ENCODE results near the gene MEG3. TPM values are rescaled to one million over a fixed set of nuclear protein-coding genes. Genes with fewer than 3 reads are reported as not detected.
"Not testable (repeated sequence)": the region's sequence is repeated elsewhere in the genome, so short reads cannot be mapped to it uniquely, and the experiment has no call there.

Gene MEG3
- total RNA-seq, 4 donors from 2014 or later, result 34.1 to 265 (median 119) TPM

DNA sequence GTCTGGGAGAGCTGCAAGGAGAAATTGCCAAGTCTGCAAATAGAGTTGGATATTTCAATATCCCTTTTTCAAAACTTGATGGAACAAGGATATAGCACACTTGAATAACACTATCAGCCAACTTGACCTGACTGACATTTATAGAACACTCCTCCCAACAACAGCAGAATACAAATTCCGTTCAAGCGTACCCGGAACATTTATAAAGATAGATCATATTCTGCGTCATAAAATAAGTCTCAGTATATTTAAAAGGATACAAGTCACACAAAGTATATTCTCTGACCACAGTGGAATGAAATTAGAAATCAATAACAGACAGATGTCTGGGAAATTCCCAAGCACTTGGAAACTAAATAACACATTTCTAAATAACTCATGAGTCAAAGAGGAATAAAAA lies 29.0 kb upstream of the MEG3 start:
- intact Hi-C loops (cut with DNase I; ENCODE audit: low total_unique reads), result no loop called here

GRCh38 chr14:100800041-100800440 lies 25.9 kb upstream of the MEG3 start:
- Histone ChIP-seq H3K9me3 (no peaks in the 10 kb centered on the region), H3K4me3 (no peak overlapping the region), H3K36me3 (no peaks in the 10 kb centered on the region), H3K4me1 (no peaks in the 10 kb centered on the region), H3K27me3 (no peaks in the 10 kb centered on the region), H3K27ac (no peak overlapping the region)
- DNase-seq, result no peak
- intact Hi-C loops (cut with DNase I; ENCODE audit: low total_unique reads), result no loop called here
- no peak for TF ChIP-seq POLR2A (IDR thresholded peaks at IDR 0.05)
- no peak for TF ChIP-seq CTCF (IDR thresholded peaks at IDR 0.05)

More for the DNA sequence above, 29.0 kb upstream of the MEG3 start:
- TF ChIP-seq CTCF (IDR thresholded peaks at IDR 0.05) (no peak), POLR2A (IDR thresholded peaks at IDR 0.05) (no peak)
- no peaks in the 10 kb centered on the region for H3K4me1 ChIP-seq
- DNase-seq, result no peak
- no peak overlapping the region for H3K4me3 ChIP-seq
- no peaks in the 10 kb centered on the region for H3K27me3 ChIP-seq
- no peaks in the 10 kb centered on the region for H3K36me3 ChIP-seq
- H3K9me3 ChIP-seq, result no peaks in the 10 kb centered on the region
- no peak overlapping the region for H3K27ac ChIP-seq

GRCh38 chr14:100801433-100801832 lies 24.5 kb upstream of the MEG3 start:
- H3K4me3 ChIP-seq; H3K27ac ChIP-seq; DNase-seq; intact Hi-C loops (cut with DNase I; ENCODE audit: low total_unique reads); H3K27me3 ChIP-seq; H3K4me1 ChIP-seq; H3K9me3 ChIP-seq; H3K36me3 ChIP-seq: not testable (repeated sequence)

GRCh38 chr14:100802179-100802578 lies 23.7 kb upstream of the MEG3 start:
- DNase-seq, result no peak
- intact Hi-C loops (cut with DNase I; ENCODE audit: low total_unique reads), result no loop called here
- H3K27me3 ChIP-seq, result no peaks in the 10 kb centered on the region
- H3K27ac ChIP-seq, result no peak overlapping the region
- H3K9me3 ChIP-seq, result no peaks in the 10 kb centered on the region
- no peak for TF ChIP-seq CTCF (IDR thresholded peaks at IDR 0.05)
- no peak for TF ChIP-seq POLR2A (IDR thresholded peaks at IDR 0.05)
- H3K4me1 ChIP-seq, result no peaks in the 10 kb centered on the region
- H3K4me3 ChIP-seq, result no peak overlapping the region
- H3K36me3 ChIP-seq, result no peaks in the 10 kb centered on the region

DNA sequence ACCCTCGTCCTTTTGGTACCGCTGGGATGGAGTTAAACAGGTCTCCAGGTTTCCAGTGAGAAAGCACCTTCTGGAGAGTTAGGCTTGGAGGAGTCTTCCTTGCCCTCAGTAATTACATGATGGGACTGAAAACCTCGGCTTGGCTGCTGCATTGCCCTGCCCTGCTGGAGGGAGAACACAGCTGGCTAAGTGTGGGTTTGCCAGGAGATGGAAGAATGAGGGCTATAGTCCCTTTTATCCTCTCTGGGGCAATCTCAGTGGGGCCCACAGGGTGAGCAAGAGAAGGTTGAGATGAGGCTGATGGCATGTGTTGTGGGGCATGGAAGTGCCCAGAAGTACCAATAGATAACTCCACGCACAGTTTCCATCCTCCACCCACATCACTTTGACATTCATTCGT lies 23.2 kb upstream of the MEG3 start:
- TF ChIP-seq CTCF (IDR thresholded peaks at IDR 0.05), result no peak
- no peak for TF ChIP-seq POLR2A (IDR thresholded peaks at IDR 0.05)
- no peak for DNase-seq
- Histone ChIP-seq H3K4me1 (no peaks in the 10 kb centered on the region), H3K27me3 (no peaks in the 10 kb centered on the region), H3K27ac (no peak overlapping the region), H3K9me3 (no peaks in the 10 kb centered on the region), H3K4me3 (no peak overlapping the region), H3K36me3 (no peaks in the 10 kb centered on the region)
- intact Hi-C loops (cut with DNase I; ENCODE audit: low total_unique reads), result no loop called here

DNA sequence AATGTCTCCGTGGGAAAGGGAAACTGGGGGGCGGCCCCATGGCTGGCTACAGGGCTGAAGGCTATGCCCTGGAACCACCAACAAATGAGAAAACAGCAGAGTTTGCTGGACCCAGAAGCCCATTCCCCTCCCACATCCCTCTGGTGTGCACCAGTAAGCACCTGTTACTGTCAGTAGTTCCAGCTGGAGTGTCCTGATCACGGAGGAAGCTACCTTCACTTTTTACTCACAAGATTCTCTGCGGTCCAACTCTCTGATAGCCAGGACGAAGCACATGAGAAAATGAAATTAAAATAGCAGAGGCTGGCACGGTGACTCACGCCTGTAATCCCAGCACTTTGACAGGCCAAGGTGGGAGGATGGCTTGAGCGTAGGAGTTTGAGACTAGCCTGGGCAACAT lies 22.7 kb upstream of the MEG3 start:
- H3K27ac ChIP-seq, result no peak overlapping the region
- intact Hi-C loops (cut with DNase I; ENCODE audit: low total_unique reads), result no loop called here
- H3K9me3 ChIP-seq, result no peaks in the 10 kb centered on the region
- no peaks in the 10 kb centered on the region for H3K27me3 ChIP-seq
- no peak overlapping the region for H3K4me3 ChIP-seq
- no peaks in the 10 kb centered on the region for H3K36me3 ChIP-seq
- no peak for DNase-seq
- no peaks in the 10 kb centered on the region for H3K4me1 ChIP-seq
- TF ChIP-seq POLR2A (IDR thresholded peaks at IDR 0.05) (no peak), CTCF (IDR thresholded peaks at IDR 0.05) (no peak)
